SU-DHL-6 (cell line): ENCODE measurements around the gene PDPN.

Experiments
- H2AFZ ChIP-seq: fragments of 200-600 bp; sonication (generic); 2 replicates; pipeline ENCODE4 v1.6.1; 2014; ENCODE audit warnings: low read depth, mild to moderate bottlenecking, moderate library complexity, mixed read lengths, antibody characterized with exemption, low read length; ENCODE audit not compliant: severe bottlenecking
- H3F3A ChIP-seq: fragments of 200-600 bp; shearing (Covaris generic); 2 replicates; pipeline ENCODE4 v1.6.0; 2016; ENCODE audit warnings: antibody characterized with exemption, mild to moderate bottlenecking; ENCODE audit not compliant: insufficient read depth
- H3K27ac ChIP-seq: fragments of 200-600 bp; sonication (generic); 2 replicates; pipeline ENCODE4 v1.5.1; 2016; ENCODE audit warnings: low read depth, mild to moderate bottlenecking, low read length, moderate library complexity, mixed read lengths
- H3K27me3 ChIP-seq: fragments of 200-600 bp; sonication (generic), shearing (Covaris generic); 2 replicates; pipeline ENCODE4 v1.6.0; 2014; ENCODE audit warnings: mild to moderate bottlenecking, low read length
- H3K36me3 ChIP-seq: fragments of 200-600 bp; sonication (generic); 2 replicates; pipeline ENCODE4 v1.6.1; 2014; ENCODE audit warnings: mild to moderate bottlenecking, low read length, mixed read lengths
- H3K4me2 ChIP-seq: fragments of 300-600, 200-600 bp; shearing (Covaris generic), sonication (generic); 2 replicates; pipeline ENCODE4 v1.6.0; 2014; ENCODE audit warnings: low read length, low read depth, mild to moderate bottlenecking; ENCODE audit not compliant: poor library complexity, severe bottlenecking
- H3K4me3 ChIP-seq: fragments of 200-600 bp; sonication (generic); 2 replicates; pipeline ENCODE4 v1.5.1; 2014; ENCODE audit warnings: antibody characterized with exemption, low read length, mild to moderate bottlenecking, mixed read lengths; ENCODE audit not compliant: insufficient read depth, poor library complexity, severe bottlenecking
- H3K79me2 ChIP-seq: fragments of 200-600 bp; sonication (generic); 2 replicates; pipeline ENCODE4 v1.6.1; 2014; ENCODE audit warnings: mild to moderate bottlenecking, low read length, moderate library complexity; ENCODE audit not compliant: insufficient read depth
- H3K9ac ChIP-seq: fragments of 200-600 bp; sonication (generic); 2 replicates; pipeline ENCODE4 v1.7.0; 2014; ENCODE audit warnings: mild to moderate bottlenecking, low read length
- H3K9me2 ChIP-seq: fragments of 200-600 bp; sonication (generic); replicated peaks from 2 replicates; pipeline ENCODE4 v1.6.1; 2014; ENCODE audit warnings: low read length; ENCODE audit not compliant: insufficient read depth
- H3K9me3 ChIP-seq: fragments of 200-600 bp; sonication (generic); 2 replicates; pipeline ENCODE4 v1.6.1; 2014; ENCODE audit warnings: low read length, mixed read lengths; ENCODE audit not compliant: insufficient read depth
- H4K20me1 ChIP-seq: fragments of 200-600 bp; sonication (generic); 2 replicates; pipeline ENCODE4 v1.6.1; 2014; ENCODE audit warnings: low read depth, mild to moderate bottlenecking, antibody characterized with exemption, low read length, moderate library complexity, mixed read lengths
- CTCF ChIP-seq: fragments of 200-600 bp; sonication (generic); IDR thresholded peaks from one replicate; pipeline ENCODE4 v1.5.1; 2017; ENCODE audit warnings: antibody characterized with exemption, mild to moderate bottlenecking, low read length, moderate library complexity; ENCODE audit not compliant: insufficient read depth, poor library complexity, severe bottlenecking
- EZH2phosphoT487 ChIP-seq: fragments of 200-600 bp; sonication (generic), shearing (Covaris generic); conservative IDR thresholded peaks from 2 replicates; pipeline ENCODE4 v1.6.1; 2018; ENCODE audit warnings: mild to moderate bottlenecking, antibody characterized with exemption, low read length, moderate library complexity, mixed read lengths

PDPN gene

GRCh38 chr1:13546791-13547190, 36.8 kb upstream of the PDPN start:
- no peaks in the 10 kb centered on the region for H4K20me1 ChIP-seq
- H2AFZ ChIP-seq = no peak overlapping the region
- no peaks in the 10 kb centered on the region for H3K27me3 ChIP-seq
- H3K27ac ChIP-seq = no peak overlapping the region
- no peak overlapping the region for H3K4me3 ChIP-seq
- no peaks in the 10 kb centered on the region for H3K9me3 ChIP-seq
- no peak overlapping the region for H3K9ac ChIP-seq
- H3K36me3 ChIP-seq = no peaks in the 10 kb centered on the region
- TF ChIP-seq CTCF = no peak
- TF ChIP-seq EZH2phosphoT487 = no peak
- H3K9me2 ChIP-seq = no peaks in the 10 kb centered on the region
- H3K79me2 ChIP-seq = no peaks in the 10 kb centered on the region
- no peak overlapping the region for H3K4me2 ChIP-seq
- H3F3A ChIP-seq = no peaks in the 10 kb centered on the region

GRCh38 chr1:13548281-13548680, 35.4 kb upstream of the PDPN start:
- no peaks in the 10 kb centered on the region for H3K9me2 ChIP-seq
- TF ChIP-seq CTCF = no peak
- TF ChIP-seq EZH2phosphoT487 = no peak
- no peaks in the 10 kb centered on the region for H3K36me3 ChIP-seq
- no peaks in the 10 kb centered on the region for H3K9me3 ChIP-seq
- H3K27me3 ChIP-seq = no peaks in the 10 kb centered on the region
- no peaks in the 10 kb centered on the region for H3F3A ChIP-seq
- H3K4me2 ChIP-seq = no peak overlapping the region
- H3K27ac ChIP-seq = no peak overlapping the region
- H2AFZ ChIP-seq = no peak overlapping the region
- no peaks in the 10 kb centered on the region for H3K79me2 ChIP-seq
- H3K9ac ChIP-seq = no peak overlapping the region
- H3K4me3 ChIP-seq = no peak overlapping the region
- no peaks in the 10 kb centered on the region for H4K20me1 ChIP-seq

GRCh38 chr1:13549021-13549420, 34.6 kb upstream of the PDPN start:
- Histone ChIP-seq H3K9ac (no peak overlapping the region), H4K20me1 (no peaks in the 10 kb centered on the region), H3K9me2 (no peaks in the 10 kb centered on the region), H3F3A (no peaks in the 10 kb centered on the region), H3K36me3 (no peaks in the 10 kb centered on the region), H3K4me3 (no peak overlapping the region), H3K4me2 (no peak overlapping the region), H3K79me2 (no peaks in the 10 kb centered on the region), H3K27ac (no peak overlapping the region), H3K27me3 (no peaks in the 10 kb centered on the region), H3K9me3 (no peaks in the 10 kb centered on the region), H2AFZ (no peak overlapping the region)
- no peak for TF ChIP-seq CTCF
- TF ChIP-seq EZH2phosphoT487 = no peak

- Histone ChIP-seq H3K4me3 (no peak overlapping the region), H3K36me3 (no peaks in the 10 kb centered on the region), H3K27ac (no peak overlapping the region), H4K20me1 (no peaks in the 10 kb centered on the region), H2AFZ (no peak overlapping the region), H3F3A (no peaks in the 10 kb centered on the region), H3K9me2 (no peaks in the 10 kb centered on the region), H3K79me2 (no peaks in the 10 kb centered on the region), H3K4me2 (no peak overlapping the region), H3K9me3 (no peaks in the 10 kb centered on the region), H3K27me3 (no peaks in the 10 kb centered on the region), H3K9ac (no peak overlapping the region)
- no peak for TF ChIP-seq CTCF
- no peak for TF ChIP-seq EZH2phosphoT487
Observed at GRCh38 chr1:13549521-13549920, 34.1 kb upstream of the PDPN start.
